Right ventricle myocardium inferior (tissue), 1 donor: ENCODE results near the gene F7. TPM values are rescaled to one million over a fixed set of nuclear protein-coding genes. Genes with fewer than 3 reads are reported as not detected.

Source experiments
- ATAC-seq: fragments of 200-7000 bp; cut with Tn5 transposase; one replicate; pipeline ENCODE4 v1.9.1; 2020; ENCODE audit warnings: mild to moderate bottlenecking, moderate library complexity
- DNase-seq: peaks from one replicate; pipeline ENCODE4 v3.0.0; 2021; ENCODE audit errors: missing footprints
- intact Hi-C: fragments of 100-400 bp; cut with DNase I; formaldehyde crosslinking; loops from one replicate; pipeline ENCODE4 v1.11.0; 2022
- total RNA-seq: library from RNA; stranded (reverse); fragmentation: NEBNext Ultra II Directional; extraction: Animal tissue kit (Norgen Biotek cat#: 25700); gene quantifications from one replicate; pipeline ENCODE4 v1.2.1, GENCODE V29; 2021
- donor health status: DM: no; HTN: yes; CAD: no; lungs with severe emphysema.

F7 gene
- total RNA-seq, 1 donor from 2014 or later = not detected

DNA sequence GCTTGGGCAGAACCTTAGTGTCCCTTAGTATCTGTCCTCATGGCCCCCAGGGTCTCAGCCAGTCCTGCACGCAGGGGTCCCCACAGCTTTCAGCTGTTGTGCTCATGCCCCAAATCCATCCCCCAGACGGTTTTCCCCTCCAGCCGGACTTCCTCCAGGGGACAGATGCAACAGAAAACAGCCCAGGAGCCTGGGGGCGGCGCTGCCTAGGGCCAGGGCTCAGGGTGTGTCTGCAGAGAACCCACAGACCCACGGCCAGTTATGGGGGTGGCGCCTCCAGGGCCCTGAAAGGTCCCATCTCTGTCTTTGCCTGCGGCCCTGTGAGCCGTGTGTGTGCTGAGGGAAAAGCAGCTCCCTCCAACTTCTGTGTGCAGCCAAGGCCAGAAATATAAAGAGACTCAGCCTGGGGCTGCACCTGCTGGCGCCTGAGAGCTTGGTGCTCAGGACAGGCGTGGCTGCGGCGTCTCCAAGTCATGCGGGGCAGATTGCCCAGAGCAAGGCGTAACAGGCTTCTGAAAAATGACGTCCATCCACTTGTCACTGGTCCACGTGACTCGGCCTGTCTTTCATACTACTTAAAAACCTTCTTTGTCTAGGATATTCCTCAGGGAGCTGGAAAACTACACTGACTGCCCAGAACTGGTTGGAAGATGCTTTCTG is 22.1 kb upstream of the F7 start:
- peak; percentile 87 for ATAC-seq
- DNase-seq = peak; percentile 80
- intact Hi-C loops = no loop called here

- ATAC-seq = no peak
- DNase-seq = peak; percentile 39
- intact Hi-C loops = no loop called here
Observed at GRCh38 chr13:113084094-113084942, 21.3 kb upstream of the F7 start.

- no peak for ATAC-seq
- DNase-seq = peak; percentile 31
- intact Hi-C loops = no loop called here
Observed at GRCh38 chr13:113084943-113085540, 20.5 kb upstream of the F7 start.

GRCh38 chr13:113086031-113086750 is 19.4 kb upstream of the F7 start:
- ATAC-seq (no peak), DNase-seq (peak; percentile 37)
- intact Hi-C loops = no loop called here

DNA sequence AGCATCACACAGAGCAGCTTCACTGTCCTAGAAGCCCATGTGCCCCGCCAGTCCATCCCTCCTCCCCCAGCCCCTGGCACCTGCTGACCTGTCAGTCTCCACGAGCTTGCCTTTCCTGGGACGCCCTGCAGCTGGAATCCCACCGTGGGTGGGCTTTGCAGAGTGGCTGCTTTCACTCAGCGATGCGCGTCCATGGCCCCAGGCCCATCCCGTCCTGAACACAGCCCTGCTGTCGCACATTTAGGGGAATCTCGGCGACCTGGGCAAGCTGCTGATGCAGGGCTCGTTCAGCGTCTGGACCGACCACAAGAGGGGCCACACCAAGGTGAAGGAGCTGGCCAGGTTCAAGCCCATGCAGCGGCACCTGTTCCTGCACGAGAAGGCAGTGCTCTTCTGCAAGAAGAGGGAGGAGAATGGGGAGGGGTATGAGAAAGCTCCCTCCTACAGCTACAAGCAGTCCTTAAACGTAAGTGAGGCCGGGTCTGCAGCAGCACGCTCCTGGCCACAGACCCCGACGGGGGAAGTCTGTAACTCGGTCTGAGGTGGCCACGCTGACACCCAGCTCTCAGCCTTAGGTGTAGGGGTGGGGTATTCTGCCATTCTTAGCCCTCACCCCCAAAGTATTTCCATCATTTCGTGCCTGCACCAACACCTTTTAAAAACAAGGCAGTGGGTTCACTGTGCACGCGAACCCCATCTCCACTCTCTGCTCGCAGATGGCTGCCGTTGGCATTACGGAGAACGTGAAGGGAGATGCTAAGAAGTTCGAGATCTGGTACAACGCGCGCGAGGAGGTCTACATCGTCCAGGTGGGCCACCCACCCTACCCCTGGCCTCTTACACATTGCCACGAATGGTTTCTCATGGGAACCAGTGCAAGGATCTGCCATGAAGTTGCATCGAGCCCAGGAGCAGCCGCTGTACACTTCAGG is 18.3 kb upstream of the F7 start:
- ATAC-seq = no peak
- peak; percentile 57 for DNase-seq
- intact Hi-C loops = no loop called here

- DNase-seq (peak; percentile 40), ATAC-seq (no peak)
- intact Hi-C loops = no loop called here
Observed at GRCh38 chr13:113087923-113088690, 17.5 kb upstream of the F7 start.

- intact Hi-C loops = no loop called here
Observed at GRCh38 chr13:113088691-113089020, 16.9 kb upstream of the F7 start.

GRCh38 chr13:113089693-113090414 is 15.7 kb upstream of the F7 start:
- peak; percentile 64 for DNase-seq
- no peak for ATAC-seq
- intact Hi-C loops = no loop called here

More at GRCh38 chr13:113088691-113089020, 16.9 kb upstream of the F7 start:
- DNase-seq (peak; percentile 23), ATAC-seq (no peak)

- ATAC-seq = no peak
- intact Hi-C loops = no loop called here
- peak; percentile 23 for DNase-seq
Observed at GRCh38 chr13:113090415-113090770, 15.2 kb upstream of the F7 start.

DNA sequence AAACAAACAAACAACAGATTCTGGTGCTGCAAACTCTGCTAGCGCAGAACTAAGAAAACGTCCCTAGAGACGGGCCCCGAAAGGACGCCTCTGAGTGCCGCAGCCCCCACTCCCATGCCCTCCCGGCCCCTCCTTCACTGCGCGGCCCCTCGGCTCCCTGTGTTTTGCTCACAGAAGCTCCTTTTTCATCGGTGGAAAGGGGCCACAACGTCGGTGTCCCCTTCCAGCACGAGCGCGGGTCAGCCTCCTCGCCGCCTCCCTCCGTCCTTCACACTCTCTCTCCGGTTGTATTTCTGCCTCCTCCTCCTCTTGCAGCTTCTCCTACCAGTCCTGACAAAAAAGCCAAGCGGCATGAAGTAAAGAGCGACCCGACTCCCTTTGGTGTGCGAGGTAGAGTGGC is 14.8 kb upstream of the F7 start:
- no peak for ATAC-seq
- DNase-seq = peak; percentile 4
- intact Hi-C loops = no loop called here

DNA sequence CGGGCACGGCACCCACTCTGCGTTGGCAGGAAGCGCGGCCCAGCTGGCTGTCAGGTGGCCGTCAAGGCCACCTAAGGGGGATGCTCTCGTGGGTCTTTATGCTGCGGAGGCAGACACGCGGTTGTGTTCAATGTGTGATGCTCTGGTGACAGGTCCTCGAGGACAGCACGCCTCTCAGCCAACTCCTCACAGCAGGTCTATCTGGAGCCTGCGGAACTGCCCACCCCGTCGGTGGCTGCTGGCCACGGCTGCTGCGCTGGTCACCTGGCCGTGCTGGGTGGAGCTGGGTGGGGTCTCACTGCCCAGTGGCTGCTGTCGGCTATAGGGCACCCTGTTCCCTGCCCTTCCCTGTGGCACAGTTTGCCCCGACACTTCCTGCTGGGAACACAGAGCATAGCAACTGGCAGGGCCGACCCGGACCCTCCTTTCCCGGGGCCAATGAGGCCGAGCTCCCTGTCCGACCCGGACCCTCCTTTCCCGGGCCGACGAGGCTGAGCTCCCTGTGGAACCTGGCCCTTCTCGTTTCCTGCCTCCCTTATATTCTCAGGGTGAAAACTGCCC is 14.3 kb upstream of the F7 start:
- ATAC-seq = no peak
- DNase-seq = no peak
- intact Hi-C loops = no loop called here

DNA sequence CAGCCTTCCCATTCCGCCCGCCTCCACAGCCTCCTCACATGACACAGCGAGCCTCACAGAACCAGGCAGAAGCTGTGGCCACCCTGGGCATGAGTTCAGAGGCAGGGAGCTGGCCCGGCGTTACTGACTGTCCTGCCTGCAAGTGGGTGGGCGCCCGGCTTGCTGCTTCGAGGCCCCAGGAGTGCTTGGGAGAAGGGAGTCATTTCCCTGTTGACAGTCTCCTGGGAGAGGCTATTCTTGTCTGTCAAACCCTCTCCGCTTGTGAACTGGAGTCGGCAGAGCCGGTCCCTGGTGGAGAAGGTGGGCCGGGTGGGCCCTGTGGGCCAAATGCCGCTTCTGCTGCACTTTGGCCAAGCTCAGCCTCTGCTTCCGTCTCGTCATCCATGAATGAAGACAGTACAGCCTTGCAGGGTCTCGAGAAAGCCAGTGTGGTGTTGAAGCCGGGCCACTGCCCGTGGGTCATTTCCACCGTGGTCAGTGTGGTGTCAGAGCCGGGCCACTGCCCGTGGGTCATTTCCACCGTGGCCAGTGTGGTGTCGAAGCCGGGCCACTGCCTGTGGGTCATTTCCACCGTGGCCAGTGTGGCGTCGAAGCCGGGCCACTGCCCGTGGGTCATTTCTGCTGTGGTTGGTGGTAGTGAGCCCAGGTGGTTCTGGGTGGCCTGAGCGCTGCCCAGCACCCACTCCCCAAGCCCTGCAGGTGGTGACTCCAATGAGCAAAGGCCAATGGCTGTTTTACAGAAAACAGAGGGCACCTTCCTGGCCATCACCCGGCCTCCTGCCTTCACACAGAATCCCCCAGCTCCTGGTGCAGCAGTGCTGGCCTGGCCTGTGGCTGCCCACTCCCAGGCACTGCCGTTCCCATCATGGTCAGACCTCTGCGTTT is 13.5 kb upstream of the F7 start:
- intact Hi-C loops = no loop called here
- peak; percentile 66 for DNase-seq
- no peak for ATAC-seq

GRCh38 chr13:113092776-113093579 is 12.6 kb upstream of the F7 start:
- DNase-seq (peak; percentile 61), ATAC-seq (no peak)
- intact Hi-C loops = no loop called here

GRCh38 chr13:113093580-113094409 is 11.8 kb upstream of the F7 start:
- ATAC-seq (no peak), DNase-seq (peak; percentile 58)
- intact Hi-C loops = no loop called here
